T-helper 1 cell treated with Interleukin-12 subunit alpha and Interleukin-12 subunit beta and Interleukin-4 antibody, amounts not matched to agents 30 μg/mL and 1 μg/mL, for 36 hours (primary cell): ENCODE measurements around the gene SCLY.

Experiments used
- H3K27ac Mint-ChIP-seq: one replicate; pipeline ENCODE4 v1.8.0; 2021; ENCODE audit warnings: mild to moderate bottlenecking, mixed read lengths
- H3K27me3 Mint-ChIP-seq: one replicate; pipeline ENCODE4 v1.8.0; 2021; ENCODE audit warnings: low read depth, mixed read lengths
- H3K36me3 Mint-ChIP-seq: one replicate; pipeline ENCODE4 v1.8.0; 2021; ENCODE audit warnings: low read depth, mixed read lengths
- H3K4me1 Mint-ChIP-seq: one replicate; pipeline ENCODE4 v1.8.0; 2021; ENCODE audit warnings: low read depth, mixed read lengths
- H3K4me3 Mint-ChIP-seq: one replicate; pipeline ENCODE4 v1.8.0; 2021; ENCODE audit warnings: mild to moderate bottlenecking, moderate library complexity, mixed read lengths
- H3K9me3 Mint-ChIP-seq: one replicate; pipeline ENCODE4 v1.8.0; 2021; ENCODE audit warnings: mixed read lengths

SCLY gene, protein sequence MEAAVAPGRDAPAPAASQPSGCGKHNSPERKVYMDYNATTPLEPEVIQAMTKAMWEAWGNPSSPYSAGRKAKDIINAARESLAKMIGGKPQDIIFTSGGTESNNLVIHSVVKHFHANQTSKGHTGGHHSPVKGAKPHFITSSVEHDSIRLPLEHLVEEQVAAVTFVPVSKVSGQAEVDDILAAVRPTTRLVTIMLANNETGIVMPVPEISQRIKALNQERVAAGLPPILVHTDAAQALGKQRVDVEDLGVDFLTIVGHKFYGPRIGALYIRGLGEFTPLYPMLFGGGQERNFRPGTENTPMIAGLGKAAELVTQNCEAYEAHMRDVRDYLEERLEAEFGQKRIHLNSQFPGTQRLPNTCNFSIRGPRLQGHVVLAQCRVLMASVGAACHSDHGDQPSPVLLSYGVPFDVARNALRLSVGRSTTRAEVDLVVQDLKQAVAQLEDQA

DNA sequence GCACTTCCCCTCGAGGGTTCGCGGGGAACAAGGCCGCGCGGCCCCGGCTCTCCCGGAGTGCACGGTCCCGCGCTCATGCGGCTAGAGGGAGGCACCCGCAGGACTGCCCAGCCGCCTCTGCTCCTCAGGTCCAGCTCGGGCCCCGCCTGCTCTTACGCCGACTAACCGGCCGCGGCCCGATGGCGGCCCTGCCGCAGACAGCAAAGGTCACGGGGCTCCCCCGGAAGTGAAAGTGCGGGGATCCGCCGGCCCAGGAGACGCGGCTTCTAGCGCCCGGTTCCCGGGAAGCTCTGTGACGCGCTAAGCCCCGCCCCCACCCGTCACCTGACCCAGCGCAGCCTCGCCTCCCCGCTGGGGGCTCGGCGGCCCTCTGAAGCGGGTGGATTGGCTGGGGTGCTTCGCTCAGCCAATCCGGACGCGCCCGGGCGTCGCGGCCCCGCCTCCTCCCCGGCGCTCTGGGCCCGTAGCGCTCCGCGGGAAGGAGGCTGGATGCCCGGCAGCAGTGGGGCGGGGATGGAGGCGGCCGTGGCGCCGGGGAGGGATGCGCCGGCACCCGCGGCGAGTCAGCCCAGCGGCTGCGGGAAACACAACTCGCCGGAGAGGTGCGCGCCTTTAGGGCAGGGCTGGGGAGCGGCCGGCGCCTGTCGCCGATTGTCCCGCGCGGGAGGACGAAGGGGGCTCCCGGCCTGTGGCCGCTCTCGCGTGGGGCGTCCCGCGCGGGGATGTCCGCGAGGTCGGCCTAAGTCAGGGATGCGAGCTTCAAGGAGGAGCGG lies at the start of gene SCLY:
SCLY (plus strand) TSS at position 460 of the 773 bp plus-strand sequence; CDS start at position 514, 54 bp downstream.
- Mint-ChIP-seq H3K4me1 (peaks cover 44% of the 10 kb centered on the region), H3K4me3 (peak within 1 kb of the TSS; percentile 97), H3K36me3 (peaks cover 19% of the 10 kb centered on the region), H3K27ac (peak within 1 kb of the TSS; percentile 88), H3K27me3 (peaks cover 16% of the 10 kb centered on the region), H3K9me3 (no peaks in the 10 kb centered on the region)

DNA sequence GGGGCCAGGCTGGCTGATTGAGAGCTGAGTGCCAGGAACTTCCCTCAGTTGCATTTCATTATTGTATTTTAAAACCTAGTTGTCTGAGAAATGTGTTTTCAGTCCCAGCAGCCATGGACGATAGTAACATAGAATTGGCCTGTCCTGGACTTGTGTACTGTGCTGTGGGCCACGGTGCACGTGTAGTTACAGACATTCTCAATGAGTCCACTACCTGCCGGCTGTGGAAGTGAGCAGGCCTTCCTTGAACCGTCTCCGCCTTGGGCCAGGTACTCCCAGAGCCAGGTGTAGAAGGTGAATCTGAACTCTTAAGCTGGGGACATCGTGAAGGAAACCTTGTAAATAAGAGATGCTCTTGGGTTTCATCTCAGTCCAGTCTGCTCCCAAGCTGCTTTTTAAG lies 47.0 kb upstream of the SCLY start:
- no peak overlapping the region for H3K4me3 Mint-ChIP-seq
- no peaks in the 10 kb centered on the region for H3K9me3 Mint-ChIP-seq
- H3K36me3 Mint-ChIP-seq = peaks cover 31% of the 10 kb centered on the region
- H3K27me3 Mint-ChIP-seq = no peaks in the 10 kb centered on the region
- peaks cover 19% of the 10 kb centered on the region for H3K4me1 Mint-ChIP-seq
- no peak overlapping the region for H3K27ac Mint-ChIP-seq

DNA sequence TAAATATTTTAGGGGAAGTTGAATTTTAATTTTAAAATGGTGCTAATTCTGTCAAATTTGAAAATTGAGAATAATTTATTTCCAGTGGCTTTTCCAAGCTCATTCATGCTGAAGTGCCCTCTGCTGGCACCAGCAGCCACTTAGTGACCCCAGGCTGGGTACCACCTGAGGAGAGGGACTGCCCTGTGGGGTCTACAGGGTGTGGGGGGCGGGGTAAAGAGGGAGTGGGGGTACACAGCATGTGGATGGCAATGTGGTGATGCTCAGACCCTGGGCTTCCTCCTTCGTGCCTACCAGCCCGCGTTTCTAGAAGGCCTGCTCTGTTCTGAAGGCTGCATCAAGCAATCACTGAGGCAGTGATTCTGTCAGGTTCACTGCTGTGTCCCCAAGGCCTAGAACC lies 45.1 kb upstream of the SCLY start:
- Mint-ChIP-seq H3K9me3 (no peaks in the 10 kb centered on the region), H3K27ac (no peak overlapping the region), H3K36me3 (peaks cover 29% of the 10 kb centered on the region), H3K4me3 (no peak overlapping the region), H3K27me3 (no peaks in the 10 kb centered on the region), H3K4me1 (peaks cover 9% of the 10 kb centered on the region)

DNA sequence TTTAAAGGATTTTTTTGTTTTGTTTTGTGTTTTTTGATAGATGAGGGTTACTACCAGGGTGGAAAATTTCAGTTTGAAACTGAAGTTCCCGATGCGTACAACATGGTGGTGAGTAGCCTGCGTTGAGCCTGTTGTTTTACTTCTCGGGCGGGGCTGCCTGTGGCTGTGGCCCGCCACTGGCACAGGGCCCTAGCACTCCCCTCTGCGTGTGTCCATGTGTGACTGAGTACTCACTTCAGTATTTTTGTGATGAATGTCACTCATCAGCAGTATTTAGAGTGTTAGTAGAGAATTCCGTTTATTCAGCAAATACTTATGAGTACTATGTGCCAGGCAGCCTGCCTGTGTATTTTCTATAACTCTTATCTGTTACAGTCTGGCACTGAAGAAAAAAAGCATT lies 44.3 kb upstream of the SCLY start:
- H3K9me3 Mint-ChIP-seq = no peaks in the 10 kb centered on the region
- no peaks in the 10 kb centered on the region for H3K27me3 Mint-ChIP-seq
- H3K4me3 Mint-ChIP-seq = no peak overlapping the region
- no peak overlapping the region for H3K27ac Mint-ChIP-seq
- peaks cover 26% of the 10 kb centered on the region for H3K36me3 Mint-ChIP-seq
- H3K4me1 Mint-ChIP-seq = peaks cover 3% of the 10 kb centered on the region

DNA sequence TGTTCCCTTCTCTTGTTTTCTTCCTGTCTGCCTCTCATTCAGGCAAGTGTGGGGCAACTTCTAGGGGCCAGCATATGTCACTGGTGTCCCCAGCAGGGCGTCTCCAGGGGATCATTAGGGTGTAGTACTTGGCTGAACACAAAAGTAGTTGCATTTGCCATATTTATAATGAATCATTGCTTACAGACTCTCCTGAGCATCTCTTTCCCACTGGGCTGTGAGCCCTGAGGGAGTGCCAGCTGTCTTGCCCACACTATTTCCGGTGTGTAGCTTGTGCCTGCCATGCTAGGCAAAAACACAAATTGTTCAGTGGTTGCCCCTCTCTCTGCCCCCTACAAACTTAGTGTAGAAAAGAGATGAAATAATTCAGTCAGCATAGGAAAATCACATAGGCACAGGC lies 40.8 kb upstream of the SCLY start:
- Mint-ChIP-seq H3K9me3 (no peaks in the 10 kb centered on the region), H3K27ac (no peak overlapping the region)

DNA sequence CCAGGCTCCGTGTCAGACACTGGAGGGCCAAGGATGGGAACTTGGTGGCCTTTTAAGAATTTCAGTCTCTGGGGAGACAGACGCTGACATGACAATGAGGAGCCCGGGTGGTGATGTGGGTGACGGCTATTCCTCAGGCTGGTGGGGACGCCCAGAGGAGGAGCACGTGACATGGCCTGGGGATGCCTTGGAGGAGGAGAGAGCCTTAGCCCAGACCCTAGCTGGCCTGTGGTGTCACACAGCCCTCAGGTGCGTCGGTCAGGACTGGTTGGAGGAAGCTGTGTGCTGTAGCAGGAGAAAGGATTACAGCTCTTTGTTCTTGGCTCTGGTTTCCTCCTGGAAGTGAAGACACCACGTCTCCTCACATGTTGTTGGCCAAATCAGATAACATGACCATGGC lies 40.0 kb upstream of the SCLY start:
- H3K27me3 Mint-ChIP-seq = no peaks in the 10 kb centered on the region
- H3K4me3 Mint-ChIP-seq = no peak overlapping the region
- no peak overlapping the region for H3K27ac Mint-ChIP-seq
- H3K9me3 Mint-ChIP-seq = no peaks in the 10 kb centered on the region
- peaks cover 12% of the 10 kb centered on the region for H3K4me1 Mint-ChIP-seq
- H3K36me3 Mint-ChIP-seq = peaks cover 22% of the 10 kb centered on the region

More for the DNA sequence above, 40.8 kb upstream of the SCLY start:
- no peak overlapping the region for H3K4me3 Mint-ChIP-seq
- no peaks in the 10 kb centered on the region for H3K27me3 Mint-ChIP-seq
- H3K36me3 Mint-ChIP-seq = peaks cover 19% of the 10 kb centered on the region
- H3K4me1 Mint-ChIP-seq = peaks cover 6% of the 10 kb centered on the region

DNA sequence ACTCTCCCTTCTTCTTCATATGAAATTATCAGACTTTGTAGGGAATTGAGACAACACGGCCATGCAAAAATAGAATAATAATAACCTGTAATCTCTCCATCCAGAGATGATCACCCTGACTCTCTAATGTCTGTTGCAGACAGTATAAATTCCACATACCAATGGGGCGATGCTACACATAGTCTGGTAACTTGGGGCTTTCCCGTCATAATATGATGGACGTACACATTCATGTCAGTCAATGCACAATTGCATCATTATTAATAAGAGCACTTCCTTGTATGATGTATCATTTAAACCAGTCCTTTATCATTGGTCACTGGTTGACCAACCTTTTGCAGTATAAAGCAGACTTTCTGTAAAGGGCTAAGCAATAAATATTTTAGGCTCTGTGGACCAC lies 39.5 kb upstream of the SCLY start:
- Mint-ChIP-seq H3K9me3 (no peaks in the 10 kb centered on the region), H3K27me3 (no peaks in the 10 kb centered on the region), H3K4me1 (peaks cover 12% of the 10 kb centered on the region), H3K4me3 (no peak overlapping the region), H3K36me3 (peaks cover 22% of the 10 kb centered on the region), H3K27ac (no peak overlapping the region)

DNA sequence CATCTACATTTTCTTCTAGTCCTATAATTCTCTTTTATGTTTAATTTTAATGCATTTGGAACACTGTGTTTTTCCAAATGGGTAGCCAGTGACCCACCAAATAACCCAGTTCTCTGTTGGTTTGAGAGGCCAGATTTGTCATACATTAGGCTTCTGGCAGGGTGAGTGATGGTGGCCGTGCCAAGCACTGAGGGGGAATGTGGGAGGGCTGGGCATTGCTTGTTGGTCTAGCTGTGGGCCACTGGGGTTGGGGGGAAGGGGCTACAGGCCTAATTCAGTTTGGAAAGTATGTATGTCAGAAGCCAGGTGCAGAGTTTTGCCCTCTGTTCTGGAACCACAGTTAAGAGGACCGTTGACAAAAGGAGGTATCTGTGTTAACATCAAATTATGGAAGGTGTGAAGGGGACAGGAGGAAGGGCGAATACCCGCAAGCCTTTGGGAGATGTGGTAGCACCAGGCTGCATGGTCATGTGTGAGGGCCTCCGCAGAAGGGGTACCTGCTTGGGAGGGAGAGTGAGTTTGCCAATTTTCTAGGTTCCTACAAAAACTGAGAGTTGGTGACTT lies 38.1 kb upstream of the SCLY start:
- Mint-ChIP-seq H3K36me3 (peaks cover 27% of the 10 kb centered on the region), H3K27ac (no peak overlapping the region), H3K4me1 (peaks cover 14% of the 10 kb centered on the region), H3K4me3 (no peak overlapping the region), H3K9me3 (no peaks in the 10 kb centered on the region), H3K27me3 (no peaks in the 10 kb centered on the region)

DNA sequence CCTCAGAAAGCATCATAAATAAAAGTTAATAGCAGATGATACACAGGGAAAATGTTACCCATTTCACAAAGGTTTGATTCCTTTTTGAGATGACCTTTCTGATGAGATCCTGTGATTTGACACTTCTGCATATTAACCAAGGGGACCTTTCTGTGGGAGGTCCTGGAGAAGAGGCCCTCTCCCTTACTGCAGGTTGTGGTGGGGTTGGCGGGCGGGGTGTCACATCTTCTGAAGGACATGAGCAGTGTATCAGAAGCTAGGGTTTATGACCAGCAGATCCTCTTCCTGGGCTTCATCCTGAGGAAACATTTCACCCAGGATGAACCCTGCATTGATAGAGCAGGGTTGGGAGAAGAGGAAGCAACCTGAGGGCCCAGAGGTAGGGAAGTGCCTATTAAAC lies 37.2 kb upstream of the SCLY start:
- Mint-ChIP-seq H3K4me1 (peaks cover 16% of the 10 kb centered on the region), H3K4me3 (no peak overlapping the region), H3K9me3 (no peaks in the 10 kb centered on the region), H3K36me3 (peaks cover 27% of the 10 kb centered on the region), H3K27me3 (no peaks in the 10 kb centered on the region), H3K27ac (peak overlapping the region; percentile 36)

DNA sequence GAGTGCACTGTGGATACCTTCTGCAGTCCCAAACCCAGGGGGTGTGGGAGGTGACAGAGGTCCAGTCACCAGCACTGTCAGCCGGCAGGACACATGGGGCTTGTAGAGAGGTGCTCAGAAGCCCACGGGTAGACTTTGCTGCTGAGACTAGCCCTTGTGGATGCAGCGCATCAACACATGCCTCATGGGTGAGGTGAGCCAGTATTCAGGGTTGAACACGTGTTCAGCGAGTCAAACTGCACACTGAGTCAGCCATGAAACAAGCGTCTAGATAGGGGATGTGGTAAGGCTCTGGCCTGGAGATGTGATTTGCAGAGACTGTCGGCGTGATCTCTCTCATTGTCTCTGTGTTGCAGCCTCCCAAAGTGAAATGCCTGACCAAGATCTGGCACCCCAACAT lies 35.8 kb upstream of the SCLY start:
- H3K36me3 Mint-ChIP-seq = peaks cover 27% of the 10 kb centered on the region

DNA sequence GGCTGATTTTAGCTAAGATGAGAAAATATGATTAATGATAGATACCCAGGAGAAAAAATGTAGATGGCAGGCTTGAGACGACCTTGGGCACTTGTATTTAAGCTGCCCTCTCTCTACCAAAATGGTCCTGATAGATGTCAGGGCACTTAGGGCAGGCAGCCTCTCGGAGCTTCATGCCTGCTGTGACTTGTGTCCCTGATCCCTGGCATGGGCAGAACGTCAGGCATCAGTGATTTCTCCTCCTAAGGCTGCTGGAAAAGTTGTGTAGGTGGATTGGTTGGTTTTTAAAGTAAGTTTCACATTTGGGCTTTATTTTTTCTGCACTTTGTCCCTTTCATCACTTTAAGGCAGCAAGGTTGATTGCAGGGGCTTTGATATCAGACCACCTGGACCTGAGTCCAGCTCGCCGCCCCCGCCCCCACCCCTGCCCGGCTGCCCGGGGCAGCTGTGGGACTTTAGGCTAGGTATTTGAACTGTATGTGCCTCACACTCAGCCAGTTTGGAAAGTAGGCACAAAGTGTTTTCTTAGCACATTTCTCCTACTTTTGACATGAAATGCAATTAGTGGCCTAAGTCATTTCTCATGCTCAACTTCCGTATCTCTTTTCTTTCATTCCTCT lies 35.0 kb upstream of the SCLY start:
- Mint-ChIP-seq H3K4me3 (no peak overlapping the region), H3K27ac (no peak overlapping the region), H3K9me3 (no peaks in the 10 kb centered on the region), H3K36me3 (peaks cover 29% of the 10 kb centered on the region), H3K27me3 (no peaks in the 10 kb centered on the region), H3K4me1 (peaks cover 16% of the 10 kb centered on the region)

More for the DNA sequence above, 35.8 kb upstream of the SCLY start:
- Mint-ChIP-seq H3K27ac (peak overlapping the region; percentile 39), H3K27me3 (no peaks in the 10 kb centered on the region), H3K4me3 (no peak overlapping the region), H3K9me3 (no peaks in the 10 kb centered on the region), H3K4me1 (peaks cover 16% of the 10 kb centered on the region)

DNA sequence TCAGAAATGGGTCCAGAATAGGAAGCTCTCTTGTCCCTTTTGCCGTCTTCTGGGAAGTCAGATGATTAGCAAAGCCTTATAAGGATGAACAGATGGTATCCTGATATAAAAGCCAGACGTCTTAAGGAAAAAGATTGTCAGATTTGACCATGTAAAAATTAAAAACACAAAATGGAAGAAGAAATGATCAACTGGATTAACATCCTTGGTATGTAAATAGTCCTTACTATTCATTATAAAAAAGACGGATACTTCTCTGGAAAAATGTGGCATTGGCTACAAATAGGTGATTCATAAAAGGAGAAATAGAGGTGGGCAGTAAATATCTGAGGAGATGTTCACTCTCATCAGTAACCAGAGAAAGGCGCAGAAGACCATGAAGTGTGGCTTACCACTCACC lies 33.7 kb upstream of the SCLY start:
- H3K27ac Mint-ChIP-seq = no peak overlapping the region
- no peak overlapping the region for H3K4me3 Mint-ChIP-seq
- H3K36me3 Mint-ChIP-seq = peaks cover 32% of the 10 kb centered on the region
- H3K4me1 Mint-ChIP-seq = peaks cover 22% of the 10 kb centered on the region
- no peaks in the 10 kb centered on the region for H3K27me3 Mint-ChIP-seq
- no peaks in the 10 kb centered on the region for H3K9me3 Mint-ChIP-seq

DNA sequence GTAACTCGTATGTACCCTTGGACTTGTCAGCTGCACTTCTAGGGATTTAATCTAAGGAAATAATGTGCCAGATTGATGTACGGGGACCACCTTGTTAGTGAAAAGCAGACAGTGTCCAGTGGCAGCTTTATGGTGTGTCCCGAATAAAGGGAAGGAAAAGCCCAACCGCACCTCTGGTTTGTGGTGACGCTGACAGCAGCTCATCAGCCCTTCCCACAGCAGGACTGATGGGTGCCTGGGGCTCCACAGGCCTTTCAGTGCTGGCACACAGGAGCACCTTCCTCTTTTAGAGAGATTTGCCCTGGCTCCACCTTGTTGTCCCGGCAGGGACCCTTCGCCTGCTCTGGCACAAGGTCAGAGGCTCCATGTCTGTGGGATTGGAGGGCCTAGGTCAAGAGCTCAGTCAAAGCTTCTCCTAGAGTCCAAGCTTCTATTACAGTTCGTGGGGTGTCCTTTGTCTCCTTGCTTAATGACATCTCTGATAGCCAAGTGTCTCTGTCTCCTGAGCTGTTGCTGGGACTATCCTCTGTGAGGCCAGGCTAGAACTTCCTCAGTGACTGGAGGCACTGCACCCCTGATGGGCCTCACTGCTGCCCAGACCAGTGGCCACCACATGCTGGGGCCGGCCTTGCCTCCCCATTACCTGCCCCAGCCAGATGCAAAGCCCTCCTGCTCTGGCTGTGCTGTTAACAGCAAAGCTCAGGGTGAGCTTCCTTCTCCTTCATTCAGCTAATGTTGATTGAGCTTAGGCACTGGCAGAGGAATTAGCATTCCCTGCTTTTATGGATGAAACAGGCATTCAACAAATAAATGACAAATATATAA lies 33.0 kb upstream of the SCLY start:
- H3K9me3 Mint-ChIP-seq = no peaks in the 10 kb centered on the region
- peaks cover 22% of the 10 kb centered on the region for H3K4me1 Mint-ChIP-seq
- peaks cover 32% of the 10 kb centered on the region for H3K36me3 Mint-ChIP-seq
- H3K27me3 Mint-ChIP-seq = no peaks in the 10 kb centered on the region
- H3K4me3 Mint-ChIP-seq = no peak overlapping the region
- H3K27ac Mint-ChIP-seq = no peak overlapping the region

DNA sequence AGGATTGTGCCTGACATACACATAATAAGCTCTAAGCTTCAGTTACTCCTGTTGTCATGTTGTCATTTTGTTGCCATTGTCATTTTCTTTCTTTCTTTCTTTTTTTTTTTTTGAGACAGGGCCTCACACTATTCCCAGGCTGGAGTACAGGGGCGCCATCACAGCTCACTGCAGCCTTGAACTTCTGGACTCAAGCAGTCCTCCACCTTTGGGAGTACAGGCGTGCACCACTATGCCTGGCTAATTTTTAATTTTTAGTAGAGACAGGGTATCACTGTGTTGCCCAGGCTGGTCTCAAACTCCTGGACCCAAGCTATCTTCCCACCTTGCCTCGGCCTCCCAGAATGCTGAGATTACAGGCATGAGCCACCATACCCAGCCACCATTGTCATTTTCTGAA lies 30.9 kb upstream of the SCLY start:
- Mint-ChIP-seq H3K27me3 (no peaks in the 10 kb centered on the region), H3K4me3 (no peak overlapping the region), H3K36me3 (peaks cover 35% of the 10 kb centered on the region), H3K27ac (no peak overlapping the region), H3K4me1 (peaks cover 19% of the 10 kb centered on the region), H3K9me3 (no peaks in the 10 kb centered on the region)
